Epithelial cell of esophagus (primary cell): ENCODE results near the gene THEM4.
A peak's percentile ranks its signal among the peaks of the same experiment; 100 is the strongest.
"Not testable (repeated sequence)": the region's sequence is repeated elsewhere in the genome, so short reads cannot be mapped to it uniquely, and the experiment has no call there.

Experiments
- DNase-seq: peaks from one replicate; pipeline ENCODE4 v3.0.0; 2010; ENCODE audit warnings: low read depth
- H3K4me3 ChIP-seq: 2 replicates; pipeline ENCODE4 v1.5.1; 2011; ENCODE audit warnings: mild to moderate bottlenecking, low read length, control low read depth
- TF ChIP-seq, protein P1 (sequence below): IDR thresholded peaks from 2 replicates; pipeline ENCODE4 v1.5.1; 2011; ENCODE audit warnings: low read depth, mild to moderate bottlenecking, low read length, control low read depth, inconsistent platforms; ENCODE audit not compliant: insufficient read depth; ENCODE audit errors: missing control alignments

THEM4 gene

DNA sequence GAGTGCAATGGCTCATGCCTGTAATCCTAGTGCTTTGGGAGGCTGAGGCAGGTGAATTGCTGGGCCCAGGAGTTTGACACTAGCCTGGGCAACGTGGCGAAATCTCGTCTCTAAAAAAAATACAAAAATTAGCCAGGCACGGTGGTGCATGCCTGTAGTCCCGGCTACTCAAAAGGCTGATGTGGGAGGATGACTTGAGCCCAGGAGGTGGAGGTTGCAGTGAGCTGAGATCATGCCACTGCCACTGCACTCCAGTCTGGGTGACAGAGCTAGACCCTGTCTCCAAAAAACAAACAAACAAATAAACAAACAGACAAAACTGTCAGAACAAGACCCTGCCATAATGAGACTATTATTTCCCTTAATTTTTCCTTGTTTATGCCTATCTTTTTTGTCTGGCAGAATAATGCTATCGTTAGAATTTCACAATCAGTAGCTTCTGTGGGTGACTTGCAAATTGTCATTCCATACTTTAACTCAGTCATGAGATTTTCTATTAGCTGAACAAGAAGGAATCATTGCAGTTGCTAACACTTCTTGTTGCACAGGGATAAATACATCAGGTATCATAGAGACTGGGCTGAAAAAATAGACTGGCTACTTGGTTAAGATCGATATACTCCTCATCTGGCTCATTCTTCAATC lies 7.5 kb upstream of the THEM4 start:
- no peak overlapping the region for H3K4me3 ChIP-seq
- TF ChIP-seq, protein P1, sequence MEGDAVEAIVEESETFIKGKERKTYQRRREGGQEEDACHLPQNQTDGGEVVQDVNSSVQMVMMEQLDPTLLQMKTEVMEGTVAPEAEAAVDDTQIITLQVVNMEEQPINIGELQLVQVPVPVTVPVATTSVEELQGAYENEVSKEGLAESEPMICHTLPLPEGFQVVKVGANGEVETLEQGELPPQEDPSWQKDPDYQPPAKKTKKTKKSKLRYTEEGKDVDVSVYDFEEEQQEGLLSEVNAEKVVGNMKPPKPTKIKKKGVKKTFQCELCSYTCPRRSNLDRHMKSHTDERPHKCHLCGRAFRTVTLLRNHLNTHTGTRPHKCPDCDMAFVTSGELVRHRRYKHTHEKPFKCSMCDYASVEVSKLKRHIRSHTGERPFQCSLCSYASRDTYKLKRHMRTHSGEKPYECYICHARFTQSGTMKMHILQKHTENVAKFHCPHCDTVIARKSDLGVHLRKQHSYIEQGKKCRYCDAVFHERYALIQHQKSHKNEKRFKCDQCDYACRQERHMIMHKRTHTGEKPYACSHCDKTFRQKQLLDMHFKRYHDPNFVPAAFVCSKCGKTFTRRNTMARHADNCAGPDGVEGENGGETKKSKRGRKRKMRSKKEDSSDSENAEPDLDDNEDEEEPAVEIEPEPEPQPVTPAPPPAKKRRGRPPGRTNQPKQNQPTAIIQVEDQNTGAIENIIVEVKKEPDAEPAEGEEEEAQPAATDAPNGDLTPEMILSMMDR, result no peak
- no peak for DNase-seq

DNA sequence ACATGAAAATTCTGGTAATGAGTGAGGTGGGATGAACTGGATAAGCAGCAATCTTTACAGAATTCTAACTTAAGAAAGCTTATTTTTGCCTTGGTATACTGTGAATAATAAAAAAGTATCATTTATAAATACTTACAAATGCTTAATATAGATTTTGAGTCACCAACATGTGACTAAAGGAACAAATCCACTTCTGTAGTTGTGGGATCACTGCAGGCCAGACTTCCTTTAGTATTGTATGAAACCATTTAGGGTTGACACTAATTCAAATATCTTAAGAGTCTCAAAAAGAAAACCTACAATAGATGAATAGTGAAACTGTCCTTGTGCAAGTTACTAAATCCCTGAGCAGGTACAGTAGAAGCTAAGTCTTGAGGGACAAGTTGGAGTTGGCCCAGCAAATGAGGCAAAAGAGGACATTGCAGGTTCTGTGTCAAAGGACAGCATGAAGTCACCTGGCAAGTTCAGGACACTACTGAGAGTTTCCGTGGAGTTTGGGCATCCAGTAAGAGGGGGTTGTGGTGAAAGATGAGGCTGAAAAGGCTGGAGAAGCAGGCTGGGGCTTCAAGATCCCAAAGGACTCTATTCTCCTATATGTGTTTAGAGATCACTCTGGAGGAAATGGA lies 5.9 kb upstream of the THEM4 start:
- H3K4me3 ChIP-seq, result no peak overlapping the region
- no peak for DNase-seq
- TF ChIP-seq, protein P1, result no peak

DNA sequence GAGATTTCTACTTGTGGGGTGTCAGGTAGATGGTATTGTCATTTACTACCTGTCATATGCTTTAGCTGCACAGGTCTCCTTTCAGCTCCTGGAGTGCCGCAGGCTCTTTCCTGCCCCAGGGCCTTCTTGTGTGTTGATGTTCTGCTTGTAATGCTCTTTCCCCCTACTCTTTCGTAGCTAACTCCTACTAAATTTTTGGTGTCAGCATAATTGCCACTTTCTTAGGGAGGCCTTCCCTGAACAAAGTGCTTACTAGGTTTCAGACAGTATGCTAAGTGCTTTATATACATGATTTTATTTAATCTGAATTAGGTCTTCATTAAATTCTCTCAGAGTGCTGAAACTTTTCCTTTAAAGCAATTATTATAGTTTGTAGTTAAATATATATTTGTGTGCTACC lies 4.8 kb upstream of the THEM4 start:
- DNase-seq, result no peak
- TF ChIP-seq, protein P1, result no peak
- no peak overlapping the region for H3K4me3 ChIP-seq

DNA sequence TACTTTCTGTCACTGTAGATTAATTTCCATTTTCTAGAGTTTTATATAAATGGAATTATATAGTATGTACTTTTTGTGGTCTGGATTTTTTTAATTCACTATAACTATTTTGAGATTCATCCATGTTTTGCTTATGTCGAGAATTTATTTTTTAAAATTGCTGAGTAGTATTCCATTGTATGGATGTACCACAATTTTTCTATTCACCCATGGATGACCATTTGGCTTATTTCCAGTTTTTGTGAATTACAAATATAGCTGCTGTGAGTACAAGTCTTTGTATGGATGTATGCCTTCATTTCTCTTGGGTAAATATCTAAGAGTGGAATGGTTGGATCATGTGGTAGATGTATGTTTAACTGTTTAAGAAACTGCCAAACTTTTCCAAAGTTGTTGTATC lies 3.7 kb upstream of the THEM4 start:
- TF ChIP-seq, protein P1, result no peak
- DNase-seq, result no peak
- no peak overlapping the region for H3K4me3 ChIP-seq

DNA sequence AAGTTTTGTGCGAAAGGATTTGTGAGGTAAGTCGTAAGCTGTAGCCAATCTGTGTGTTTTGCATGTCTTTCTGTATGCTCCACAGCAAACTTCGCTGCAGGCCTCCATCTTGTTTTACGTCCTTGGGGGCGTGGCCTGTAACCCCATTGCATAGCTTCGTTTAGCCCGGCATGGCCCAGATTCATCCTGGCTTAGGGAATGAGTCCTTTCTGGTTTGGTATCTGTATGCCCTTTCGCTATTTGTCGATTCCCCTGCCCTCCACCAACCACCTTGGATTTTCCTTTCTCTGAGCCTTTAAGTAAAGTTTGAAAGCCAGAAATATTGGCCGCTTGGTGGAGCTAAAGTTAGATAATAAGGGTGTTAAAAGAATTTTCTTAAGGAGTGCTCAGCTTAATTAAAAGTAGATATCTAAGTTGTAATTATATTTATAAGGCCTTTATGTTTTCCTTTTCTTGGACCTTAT lies 1.1 kb downstream of the THEM4 start:
- peak; percentile 40 for DNase-seq
- H3K4me3 ChIP-seq, result peak overlapping the region; percentile 57
- TF ChIP-seq, protein P1, result no peak

DNA sequence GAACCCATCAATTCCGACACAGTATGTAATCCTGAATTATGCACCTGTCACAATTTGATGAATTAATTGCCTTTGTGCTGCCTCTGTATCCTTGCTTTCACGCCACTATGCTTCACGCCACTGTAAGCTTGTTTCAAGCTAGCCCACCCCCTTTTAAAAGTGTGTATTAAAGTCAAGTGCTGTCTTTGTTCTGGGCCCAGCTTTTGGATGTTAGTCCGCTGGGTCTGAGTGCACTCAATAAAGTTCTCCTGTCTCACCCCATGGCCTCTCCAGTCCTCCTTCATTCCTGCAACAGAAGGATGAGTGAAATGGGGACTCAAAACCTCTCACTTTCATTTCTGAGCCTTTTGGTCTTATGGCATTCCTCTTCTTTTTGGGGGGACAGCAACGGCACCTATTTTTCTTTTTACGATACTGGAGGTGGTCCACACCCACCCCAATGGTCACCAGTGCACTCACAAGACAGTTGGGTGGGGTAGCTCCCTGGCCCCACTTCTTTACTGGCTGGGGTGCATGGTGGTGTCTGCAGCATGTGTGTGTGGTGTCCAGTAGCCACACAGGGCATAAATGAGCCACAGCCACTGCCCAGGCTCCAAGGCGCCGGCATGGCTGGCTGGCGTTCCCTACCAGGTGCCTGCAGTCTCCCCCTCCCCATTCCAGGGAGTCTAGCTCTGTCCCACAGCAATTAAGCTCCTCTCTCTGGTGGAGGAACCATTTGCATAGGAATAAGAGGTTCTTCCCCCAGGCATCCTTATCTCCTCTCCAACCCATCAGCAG lies 1.8 kb downstream of the THEM4 start:
- DNase-seq, result peak; percentile 20
- TF ChIP-seq, protein P1, result no peak
- H3K4me3 ChIP-seq, result no peak overlapping the region

DNA sequence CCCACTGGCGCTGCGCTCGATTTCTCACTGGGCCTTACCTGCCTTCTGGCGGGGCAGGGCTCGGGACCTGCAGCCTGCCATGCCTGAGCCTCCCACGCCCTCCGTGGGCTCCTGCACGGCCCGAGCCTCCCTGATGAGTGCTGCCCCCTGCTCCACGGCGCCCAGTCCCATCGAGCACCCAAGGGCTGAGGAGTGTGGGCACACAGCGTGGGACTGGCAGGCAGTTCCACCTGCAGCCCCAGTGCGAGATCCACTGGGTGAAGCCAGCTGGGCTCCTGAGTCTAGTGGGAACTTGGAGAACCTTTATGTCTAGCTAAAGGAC lies 3.0 kb downstream of the THEM4 start:
- H3K4me3 ChIP-seq, DNase-seq: not testable (repeated sequence)

DNA sequence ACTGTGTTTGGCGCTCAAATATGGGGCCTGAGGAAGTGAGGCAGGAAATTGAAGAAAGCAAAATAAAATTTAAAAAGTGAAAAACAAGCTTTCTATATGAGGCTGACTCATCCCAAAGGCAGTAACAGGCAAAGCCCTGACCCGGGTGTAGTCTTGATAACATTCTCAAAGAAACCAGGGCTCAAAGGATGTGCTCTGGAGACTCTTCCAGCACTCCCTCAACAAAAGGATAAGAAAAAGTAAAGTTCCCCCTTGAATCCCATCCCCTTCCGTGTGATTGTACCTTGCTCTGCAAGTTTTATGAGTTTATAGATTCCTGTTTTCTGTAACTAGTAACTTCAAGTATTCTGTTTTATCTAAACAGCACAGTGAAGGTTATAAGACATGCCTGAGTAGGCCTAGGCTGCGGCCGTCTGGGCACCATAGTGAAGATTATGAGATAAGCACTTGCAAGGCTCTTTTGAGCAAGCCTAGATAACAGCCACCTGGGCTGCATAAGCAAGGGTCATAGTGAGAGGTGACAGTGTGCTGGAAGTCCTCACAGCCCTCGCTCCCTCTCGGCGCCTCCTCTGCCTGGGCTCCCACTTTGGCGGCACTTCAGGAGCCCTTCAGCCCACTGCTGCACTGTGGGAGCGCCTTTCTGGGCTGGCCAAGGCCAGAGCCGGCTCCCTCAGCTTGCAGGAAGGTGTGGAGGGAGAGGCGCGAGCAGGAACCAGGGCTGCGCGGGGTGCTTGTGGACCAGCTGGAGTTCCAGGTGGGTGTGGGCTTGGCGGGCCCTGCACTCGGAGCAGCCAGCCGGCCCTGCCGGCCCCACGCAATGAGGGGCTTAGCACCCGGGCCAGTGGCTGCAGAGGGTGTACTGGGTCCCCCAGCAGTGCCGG lies 3.6 kb downstream of the THEM4 start:
- not testable (repeated sequence) for DNase-seq, H3K4me3 ChIP-seq
